Measurements from ENCODE around the gene PRDX1. TPM values are rescaled to one million over a fixed set of nuclear protein-coding genes. Genes with fewer than 3 reads are reported as not detected.

The PRDX1 gene
- total and polyA plus RNA-seq, 2 of the 13 experiments (the other 11 are each of a cell fraction or from before 2014, with no cell fraction given) = 761 to 1,898 TPM

DNA sequence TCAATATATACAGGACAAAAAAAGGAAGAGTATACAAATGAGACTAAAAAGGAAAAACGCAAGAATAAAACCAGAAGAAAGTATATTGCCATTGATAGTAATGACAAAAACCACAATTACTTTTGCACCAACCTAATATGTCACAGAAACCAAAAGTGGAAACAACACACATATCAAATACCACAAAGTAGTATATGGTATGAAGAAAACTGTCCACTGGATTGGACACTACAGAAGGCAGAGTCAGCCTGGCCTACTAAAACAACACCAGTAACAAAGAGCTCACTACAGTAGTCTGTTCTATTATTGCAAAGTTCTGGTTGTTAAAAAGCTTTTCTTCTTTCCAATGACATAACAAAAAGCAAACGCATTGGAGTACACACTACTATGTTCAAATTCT, 48.4 kb downstream of the PRDX1 start:
- no peak for DNase-seq (ENCODE audit: low spot score)
- Histone ChIP-seq H3K27ac (ENCODE audit: extremely low read length, insufficient read depth, low read length) (no peak overlapping the region), H3K36me3 (replicated peaks in 1 of 2; ENCODE audit: control insufficient read depth in 1 of 2, insufficient read depth in 2 of 2, low read length in 2 of 2) (no peaks in the 10 kb centered on the region), H3K79me2 (ENCODE audit: insufficient read depth, low read length) (no peaks in the 10 kb centered on the region), H3K4me2 (ENCODE audit: low read depth, low read length) (no peak overlapping the region), H3K9me3 (ENCODE audit: low read length) (no peaks in the 10 kb centered on the region), H3K27me3 (ENCODE audit: control insufficient read depth in 1 of 2, insufficient read depth in 2 of 2, low read length in 2 of 2) (no peaks in the 10 kb centered on the region), H3K4me3 (replicated peaks in 1 of 3; ENCODE audit: insufficient read depth in 1 of 3, low read depth in 2 of 3, low read length in 3 of 3) (no peak overlapping the region), H4K20me1 (ENCODE audit: insufficient read depth, low read length) (no peaks in the 10 kb centered on the region), H3K9ac (ENCODE audit: insufficient read depth, low read depth, low read length) (no peak overlapping the region), H2AFZ (ENCODE audit: low read length) (no peak overlapping the region), H3K4me1 (ENCODE audit: insufficient read depth, low read length) (peaks cover 4% of the 10 kb centered on the region; the same call in 1 of the 2 replicates)
- BruUV-seq (replicated peaks) = no TSS peak
- ATAC-seq = no peak
- no peak for FAIRE-seq
- WGBS (ENCODE audit: low lambda C conversion rate) = 95% methylated on average over 2 of the region's 2 CpGs
- CTCF ChIA-PET (ENCODE audit: low intra/inter-chr PET ratio, low total read pairs) = no interaction called here
- in situ Hi-C loops (cut with HindIII; ENCODE audit: extremely low pct_ligation_motif_present, low pct_unique_long_range_greater_than_20kb) = no loop called here
- POLR2A ChIA-PET = no interaction called here
- intact Hi-C loops (cut with micrococcal nuclease; ENCODE audit: unreplicated experiment) = no loop called here
- TF ChIP-seq ZNF34 (CRISPR knock-in tag; IDR thresholded peaks at IDR 0.05; ENCODE audit: borderline replicate concordance) = no peak
- no peak for TF ChIP-seq ZSCAN31 (CRISPR knock-in tag; IDR thresholded peaks at IDR 0.05; ENCODE audit: low read depth)
- TF ChIP-seq CBX1 (IDR thresholded peaks at IDR 0.05; ENCODE audit: low read depth) = no peak

DNA sequence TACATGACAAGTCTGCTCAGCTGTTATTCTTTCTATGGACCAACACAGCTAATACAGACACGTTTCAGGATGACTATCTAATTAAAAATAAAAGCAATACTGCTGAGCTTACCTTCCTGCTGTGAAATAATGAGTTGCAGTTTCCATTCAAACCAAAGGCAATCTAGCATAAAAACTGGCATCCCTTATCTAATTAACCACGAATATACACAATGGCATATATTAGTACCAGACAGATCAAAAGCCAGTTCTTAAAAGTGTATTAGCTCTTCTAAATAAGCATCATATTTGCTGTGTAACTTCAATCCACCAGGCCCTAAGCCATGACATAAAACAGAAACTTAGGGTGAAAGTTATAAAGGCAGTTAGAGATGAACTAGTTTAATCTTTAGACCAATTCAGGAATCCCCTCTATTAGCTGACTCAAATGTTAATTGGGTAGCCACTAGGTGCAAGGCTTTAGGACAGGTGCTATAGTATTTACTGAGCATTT, 51.3 kb downstream of the PRDX1 start:
- no peaks in the 10 kb centered on the region for H3K9me3 ChIP-seq (ENCODE audit: low read length)
- no peak overlapping the region for H3K4me2 ChIP-seq (ENCODE audit: low read depth, low read length)
- no peak for DNase-seq (ENCODE audit: low spot score)
- no TSS peak for BruUV-seq (replicated peaks)
- no peak overlapping the region for H3K27ac ChIP-seq (ENCODE audit: extremely low read length, insufficient read depth, low read length)
- intact Hi-C loops (cut with micrococcal nuclease; ENCODE audit: unreplicated experiment) = no loop called here
- no peak for ATAC-seq
- no peak overlapping the region for H3K4me3 ChIP-seq (replicated peaks in 1 of 3; ENCODE audit: insufficient read depth in 1 of 3, low read depth in 2 of 3, low read length in 3 of 3)
- WGBS (ENCODE audit: low lambda C conversion rate) = 70% methylated on average over 2 of the region's 2 CpGs
- no peaks in the 10 kb centered on the region for H3K36me3 ChIP-seq (replicated peaks in 1 of 2; ENCODE audit: control insufficient read depth in 1 of 2, insufficient read depth in 2 of 2, low read length in 2 of 2)
- H3K79me2 ChIP-seq (ENCODE audit: insufficient read depth, low read length) = no peaks in the 10 kb centered on the region
- H2AFZ ChIP-seq (ENCODE audit: low read length) = no peak overlapping the region
- no peak for FAIRE-seq
- ChIA-PET CTCF (ENCODE audit: low intra/inter-chr PET ratio, low total read pairs) (no interaction called here), POLR2A (interaction anchor here (0.5 kb wide), 1 partner anchor 72 kb away, joined by 3 read pairs; no protein-coding TSS in a partner anchor)
- no peaks in the 10 kb centered on the region for H3K4me1 ChIP-seq (ENCODE audit: insufficient read depth, low read length)
- H4K20me1 ChIP-seq (ENCODE audit: insufficient read depth, low read length) = no peaks in the 10 kb centered on the region
- no peaks in the 10 kb centered on the region for H3K27me3 ChIP-seq (ENCODE audit: control insufficient read depth in 1 of 2, insufficient read depth in 2 of 2, low read length in 2 of 2)
- no peak overlapping the region for H3K9ac ChIP-seq (ENCODE audit: insufficient read depth, low read depth, low read length)
- in situ Hi-C loops (cut with HindIII; ENCODE audit: extremely low pct_ligation_motif_present, low pct_unique_long_range_greater_than_20kb) = no loop called here
- TF ChIP-seq, protein P1, sequence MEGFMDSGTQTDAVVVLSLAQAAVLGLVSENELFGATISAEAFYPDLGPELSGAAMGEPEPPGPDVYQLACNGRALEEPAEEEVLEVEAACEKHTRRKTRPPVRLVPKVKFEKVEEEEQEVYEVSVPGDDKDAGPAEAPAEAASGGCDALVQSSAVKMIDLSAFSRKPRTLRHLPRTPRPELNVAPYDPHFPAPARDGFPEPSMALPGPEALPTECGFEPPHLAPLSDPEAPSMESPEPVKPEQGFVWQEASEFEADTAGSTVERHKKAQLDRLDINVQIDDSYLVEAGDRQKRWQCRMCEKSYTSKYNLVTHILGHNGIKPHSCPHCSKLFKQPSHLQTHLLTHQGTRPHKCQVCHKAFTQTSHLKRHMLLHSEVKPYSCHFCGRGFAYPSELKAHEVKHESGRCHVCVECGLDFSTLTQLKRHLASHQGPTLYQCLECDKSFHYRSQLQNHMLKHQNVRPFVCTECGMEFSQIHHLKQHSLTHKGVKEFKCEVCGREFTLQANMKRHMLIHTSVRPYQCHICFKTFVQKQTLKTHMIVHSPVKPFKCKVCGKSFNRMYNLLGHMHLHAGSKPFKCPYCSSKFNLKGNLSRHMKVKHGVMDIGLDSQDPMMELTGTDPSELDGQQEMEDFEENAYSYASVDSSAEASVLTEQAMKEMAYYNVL (CRISPR knock-in tag; IDR thresholded peaks at IDR 0.05; ENCODE audit: borderline replicate concordance) = no peak
- no peak for TF ChIP-seq HHEX (CRISPR knock-in tag; IDR thresholded peaks at IDR 0.05)
- TF ChIP-seq PPARG (CRISPR knock-in tag; conservative IDR thresholded peaks at IDR 0.05) = no peak
- no peak for TF ChIP-seq MIER3 (CRISPR knock-in tag; IDR thresholded peaks at IDR 0.05; ENCODE audit: borderline replicate concordance)
- TF ChIP-seq ZNF17 (CRISPR knock-in tag; IDR thresholded peaks at IDR 0.05) = no peak
- TF ChIP-seq, protein P2, sequence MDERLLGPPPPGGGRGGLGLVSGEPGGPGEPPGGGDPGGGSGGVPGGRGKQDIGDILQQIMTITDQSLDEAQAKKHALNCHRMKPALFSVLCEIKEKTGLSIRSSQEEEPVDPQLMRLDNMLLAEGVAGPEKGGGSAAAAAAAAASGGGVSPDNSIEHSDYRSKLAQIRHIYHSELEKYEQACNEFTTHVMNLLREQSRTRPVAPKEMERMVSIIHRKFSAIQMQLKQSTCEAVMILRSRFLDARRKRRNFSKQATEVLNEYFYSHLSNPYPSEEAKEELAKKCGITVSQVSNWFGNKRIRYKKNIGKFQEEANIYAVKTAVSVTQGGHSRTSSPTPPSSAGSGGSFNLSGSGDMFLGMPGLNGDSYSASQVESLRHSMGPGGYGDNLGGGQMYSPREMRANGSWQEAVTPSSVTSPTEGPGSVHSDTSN (CRISPR knock-in tag; IDR thresholded peaks at IDR 0.05) = no peak
- TF ChIP-seq SSRP1 (CRISPR knock-in tag; IDR thresholded peaks at IDR 0.05) = no peak
- TF ChIP-seq, protein P3, sequence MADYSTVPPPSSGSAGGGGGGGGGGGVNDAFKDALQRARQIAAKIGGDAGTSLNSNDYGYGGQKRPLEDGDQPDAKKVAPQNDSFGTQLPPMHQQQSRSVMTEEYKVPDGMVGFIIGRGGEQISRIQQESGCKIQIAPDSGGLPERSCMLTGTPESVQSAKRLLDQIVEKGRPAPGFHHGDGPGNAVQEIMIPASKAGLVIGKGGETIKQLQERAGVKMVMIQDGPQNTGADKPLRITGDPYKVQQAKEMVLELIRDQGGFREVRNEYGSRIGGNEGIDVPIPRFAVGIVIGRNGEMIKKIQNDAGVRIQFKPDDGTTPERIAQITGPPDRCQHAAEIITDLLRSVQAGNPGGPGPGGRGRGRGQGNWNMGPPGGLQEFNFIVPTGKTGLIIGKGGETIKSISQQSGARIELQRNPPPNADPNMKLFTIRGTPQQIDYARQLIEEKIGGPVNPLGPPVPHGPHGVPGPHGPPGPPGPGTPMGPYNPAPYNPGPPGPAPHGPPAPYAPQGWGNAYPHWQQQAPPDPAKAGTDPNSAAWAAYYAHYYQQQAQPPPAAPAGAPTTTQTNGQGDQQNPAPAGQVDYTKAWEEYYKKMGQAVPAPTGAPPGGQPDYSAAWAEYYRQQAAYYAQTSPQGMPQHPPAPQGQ (CRISPR knock-in tag; IDR thresholded peaks at IDR 0.05; ENCODE audit: borderline replicate concordance) = no peak
- TF ChIP-seq NCOA2 (CRISPR knock-in tag; IDR thresholded peaks at IDR 0.05) = no peak
- no peak for TF ChIP-seq ZSCAN21 (CRISPR knock-in tag; IDR thresholded peaks at IDR 0.05; ENCODE audit: borderline replicate concordance)

Measured in HepG2 (cell line).